GM12878 (cell line): ENCODE results near the gene ARMC9. TPM values are rescaled to one million over a fixed set of nuclear protein-coding genes. Genes with fewer than 3 reads are reported as not detected.

Source experiments
- ATAC-seq: fragments of 200-7000 bp; cut with Tn5 transposase; 3 replicates; pipeline ENCODE4 v1.9.1; 2020; ENCODE audit warnings: mild to moderate bottlenecking, moderate library complexity
- BruUV-seq: library from RNA; stranded (reverse); fragments of 400-500 nt; replicated peaks from 2 replicates; lab custom pipeline; 2021; lab: Mats Ljungman, UMichigan
- CTCF ChIA-PET: fragments of 300-600 bp; sonication (Branson Sonifier 250); formaldehyde crosslinking; extraction: SDS; loops from one replicate; lab custom pipeline; 2021; ENCODE audit warnings: inconsistent platforms; lab: Yijun Ruan, JAX
- POLR2A ChIA-PET: fragments of 350-600 bp; formaldehyde crosslinking; extraction: SDS; loops from one replicate; lab custom pipeline; 2021; ENCODE audit warnings: inconsistent platforms; lab: Charles Lee
- RAD21 ChIA-PET: fragments of 300-600 bp; sonication (Branson Sonifier 250); formaldehyde crosslinking; loops from one replicate; lab custom pipeline; 2023; ENCODE audit warnings: antibody characterized with exemption; ENCODE audit not compliant: unreplicated experiment; lab: Charles Lee
- SMC1A ChIA-PET: fragments of 300-600 bp; sonication (Branson Sonifier 250); formaldehyde crosslinking; loops from one replicate; lab custom pipeline; 2023; ENCODE audit not compliant: unreplicated experiment, uncharacterized antibody; lab: Charles Lee
- DNase-seq: peaks from one replicate; pipeline ENCODE4 v3.0.0-alpha.2; 2011; ENCODE audit warnings: low read depth, low spot score
- FAIRE-seq: peaks from 3 replicates; lab custom pipeline; 2011; peaks lifted over from hg19 to GRCh38; lab: Jason Lieb, UNC
- H2AFZ ChIP-seq: 2 replicates; pipeline ENCODE4 v1.6.0; 2011; ENCODE audit warnings: low read depth, low read length, control low read depth; ENCODE audit not compliant: control insufficient read depth
- H3K27ac ChIP-seq: 2 replicates; pipeline ENCODE4 v1.5.1; 2011; ENCODE audit warnings: control low read depth; ENCODE audit not compliant: control insufficient read depth, insufficient read depth
- H3K27me3 ChIP-seq, 2 experiments: replicated peaks in 1 of 2; 2 replicates each; pipeline versions ENCODE4 v1.6.0 to v1.6.1; 2011; ENCODE audit warnings: low read length in 1 of 2; ENCODE audit not compliant: control insufficient read depth in 2 of 2, insufficient read depth in 2 of 2
- H3K36me3 ChIP-seq, 2 experiments: 2 replicates each; pipeline ENCODE4 v1.5.1; 2011; ENCODE audit warnings: low read length in 1 of 2; ENCODE audit not compliant: control insufficient read depth in 2 of 2, insufficient read depth in 2 of 2
- H3K4me1 ChIP-seq: 2 replicates; pipeline ENCODE4 v1.6.1; 2011; ENCODE audit warnings: mild to moderate bottlenecking, low read length, moderate library complexity, mixed read lengths; ENCODE audit not compliant: control insufficient read depth, insufficient read depth
- H3K4me2 ChIP-seq: 2 replicates; pipeline ENCODE4 v1.6.0; 2011; ENCODE audit warnings: control low read depth; ENCODE audit not compliant: control insufficient read depth, insufficient read depth
- H3K4me3 ChIP-seq: fragments of 200-600 bp; sonication (generic); 2 replicates; pipeline ENCODE4 v1.5.1; 2016
- H3K79me2 ChIP-seq: 2 replicates; pipeline ENCODE4 v1.6.0; 2011; ENCODE audit warnings: low read length; ENCODE audit not compliant: control insufficient read depth, insufficient read depth
- H3K9ac ChIP-seq: 2 replicates; pipeline ENCODE4 v1.8.0; 2011; ENCODE audit warnings: low read length, control low read depth, mixed read lengths; ENCODE audit not compliant: control insufficient read depth, insufficient read depth
- H3K9me3 ChIP-seq: replicated peaks from 3 replicates; pipeline ENCODE4 v1.5.1; 2011; ENCODE audit warnings: mild to moderate bottlenecking, low read length; ENCODE audit not compliant: control insufficient read depth, insufficient read depth
- H4K20me1 ChIP-seq: 2 replicates; pipeline ENCODE4 v1.6.0; 2011; ENCODE audit not compliant: control insufficient read depth, insufficient read depth
- SP1 ChIP-seq: IDR thresholded peaks from one replicate; pipeline ENCODE4 v1.6.1; 2011; ENCODE audit warnings: low read depth, low read length
- ZBTB40 ChIP-seq: fragments of 450-650 bp; IDR thresholded peaks from 2 replicates; pipeline ENCODE4 v1.6.1; 2016; ENCODE audit warnings: mild to moderate bottlenecking, moderate library complexity, borderline replicate concordance
- whole genome bisulfite sequencing: methylation state at CpG from one replicate; pipeline ENCODE4 v1.1.6; 2016; ENCODE audit warnings: low lambda C conversion rate; ENCODE audit not compliant: insufficient replicate concordance, insufficient coverage; ENCODE audit errors: missing lambda C conversion rate; 5-methylcytosine and 5-hydroxymethylcytosine counted together
- in situ Hi-C: fragments of 300-500 bp; cut with MboI; formaldehyde crosslinking; loops from 9 replicates; pipeline ENCODE4 v1.14.3; 2018; ENCODE audit warnings: mixed read lengths
- intact Hi-C: fragments of 100-400 bp; cut with micrococcal nuclease; formaldehyde crosslinking; loops from one replicate; pipeline ENCODE4 v1.14.2; 2022; ENCODE audit not compliant: unreplicated experiment
- polyA plus RNA-seq, 11 experiments: library from polyadenylated mRNA; depleted of rRNA in 4 of 11; unstranded in 6 of 11; stranded (reverse) in 5 of 11; fragments of >200 nt; fragmentation: Nextera tagmentation in 4 of 11; fragmentation: Illumina TruSeq in 1 of 11; extraction: Ambion mirVana in 4 of 11; extraction: Trizol in 1 of 11; gene quantifications; 1 replicate in 1 of 11; 2 replicates in 10 of 11; pipeline versions ENCODE4 v1.2.1 to v1.2.3, GENCODE V29; 2011 to 2016; ENCODE audit warnings: inconsistent platforms in 2 of 11, missing spikeins in 2 of 11, low read depth in 1 of 11
- total RNA-seq, 4 experiments: library from RNA; depleted of rRNA in 3 of 4; stranded (reverse); fragments of >200 nt in 3 of 4; fragmentation: Illumina TruSeq in 1 of 4; extraction: Trizol in 1 of 4; gene quantifications; 2 replicates each; pipeline versions ENCODE4 v1.2.1 to v1.2.3, GENCODE V29; 2013 to 2021

Gene ARMC9
- total and polyA plus RNA-seq, 10 of the 15 experiments (the other 5 are each of a cell fraction or from before 2014, with no cell fraction given): 3.8 to 21.8 (median 10.4) TPM

GRCh38 chr2:231380991-231381847, 182.8 kb downstream of the ARMC9 start:
- H3K4me2 ChIP-seq: no peak overlapping the region
- intact Hi-C loops: no loop called here
- no peak overlapping the region for H2AFZ ChIP-seq
- DNase-seq (no peak), FAIRE-seq (no peak), ATAC-seq (no peak)
- no peaks in the 10 kb centered on the region for H3K79me2 ChIP-seq
- WGBS: 14% methylated on average over 5 of the region's 5 CpGs
- H3K4me1 ChIP-seq: no peaks in the 10 kb centered on the region
- SMC1A ChIA-PET: no interaction called here
- TF ChIP-seq ZBTB40 (no peak), SP1 (no peak)
- CTCF ChIA-PET: no interaction called here
- H3K9me3 ChIP-seq: peaks cover 4% of the 10 kb centered on the region; the same call in 2 of the 3 replicates
- H3K9ac ChIP-seq: no peak overlapping the region
- in situ Hi-C loops: no loop called here
- no peaks in the 10 kb centered on the region for H3K27me3 ChIP-seq
- H3K4me3 ChIP-seq: no peak overlapping the region
- RAD21 ChIA-PET: no interaction called here
- POLR2A ChIA-PET: no interaction called here
- H4K20me1 ChIP-seq: no peaks in the 10 kb centered on the region
- no TSS peak for BruUV-seq
- no peaks in the 10 kb centered on the region for H3K36me3 ChIP-seq
- H3K27ac ChIP-seq: no peak overlapping the region
